ENCODE results near the gene TAS2R46.

DNA sequence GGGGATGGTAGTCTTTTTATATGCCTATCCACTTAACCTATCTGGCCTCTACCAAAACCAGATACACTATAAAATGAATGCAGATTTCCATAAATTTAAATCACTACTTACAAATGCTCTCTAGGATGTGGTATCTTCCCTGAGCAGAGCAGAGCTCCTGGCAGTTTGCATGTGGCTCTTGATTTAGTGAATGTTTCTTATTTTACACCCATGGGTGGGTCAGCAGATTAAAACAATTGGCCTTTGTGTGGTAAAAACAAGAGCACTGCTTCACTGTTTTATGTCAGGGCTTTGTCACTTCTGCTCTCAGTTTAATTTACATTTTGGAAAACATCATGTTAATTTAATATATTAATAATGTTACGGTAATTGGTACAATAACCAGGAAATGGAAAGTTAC, 45.2 kb downstream of the TAS2R46 start:
- TF ChIP-seq, protein P1, sequence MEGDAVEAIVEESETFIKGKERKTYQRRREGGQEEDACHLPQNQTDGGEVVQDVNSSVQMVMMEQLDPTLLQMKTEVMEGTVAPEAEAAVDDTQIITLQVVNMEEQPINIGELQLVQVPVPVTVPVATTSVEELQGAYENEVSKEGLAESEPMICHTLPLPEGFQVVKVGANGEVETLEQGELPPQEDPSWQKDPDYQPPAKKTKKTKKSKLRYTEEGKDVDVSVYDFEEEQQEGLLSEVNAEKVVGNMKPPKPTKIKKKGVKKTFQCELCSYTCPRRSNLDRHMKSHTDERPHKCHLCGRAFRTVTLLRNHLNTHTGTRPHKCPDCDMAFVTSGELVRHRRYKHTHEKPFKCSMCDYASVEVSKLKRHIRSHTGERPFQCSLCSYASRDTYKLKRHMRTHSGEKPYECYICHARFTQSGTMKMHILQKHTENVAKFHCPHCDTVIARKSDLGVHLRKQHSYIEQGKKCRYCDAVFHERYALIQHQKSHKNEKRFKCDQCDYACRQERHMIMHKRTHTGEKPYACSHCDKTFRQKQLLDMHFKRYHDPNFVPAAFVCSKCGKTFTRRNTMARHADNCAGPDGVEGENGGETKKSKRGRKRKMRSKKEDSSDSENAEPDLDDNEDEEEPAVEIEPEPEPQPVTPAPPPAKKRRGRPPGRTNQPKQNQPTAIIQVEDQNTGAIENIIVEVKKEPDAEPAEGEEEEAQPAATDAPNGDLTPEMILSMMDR (IDR thresholded peaks at IDR 0.05) = no peak
- no peak for TF ChIP-seq POLR2AphosphoS5 (IDR thresholded peaks at IDR 0.05; ENCODE audit: low read depth, low read length)
